MV-4-11 (cell line): Measurements from ENCODE around the gene CHRNA5.
A peak's percentile ranks its signal among the peaks of the same experiment; 100 is the strongest.
"Not testable (repeated sequence)": the region's sequence is repeated elsewhere in the genome, so short reads cannot be mapped to it uniquely, and the experiment has no call there.

Source experiments
- DNase-seq: peaks from one replicate; lab custom pipeline; 2025; lab: John Stamatoyannopoulos, UW

Gene CHRNA5

GRCh38 chr15:78565097-78565950 lies at the start of gene CHRNA5:
TSS of gene CHRNA5 (plus strand) at chr15:78565520. CDS start at chr15:78565720, 200 bp downstream.
- peak; percentile 70 for DNase-seq

DNA sequence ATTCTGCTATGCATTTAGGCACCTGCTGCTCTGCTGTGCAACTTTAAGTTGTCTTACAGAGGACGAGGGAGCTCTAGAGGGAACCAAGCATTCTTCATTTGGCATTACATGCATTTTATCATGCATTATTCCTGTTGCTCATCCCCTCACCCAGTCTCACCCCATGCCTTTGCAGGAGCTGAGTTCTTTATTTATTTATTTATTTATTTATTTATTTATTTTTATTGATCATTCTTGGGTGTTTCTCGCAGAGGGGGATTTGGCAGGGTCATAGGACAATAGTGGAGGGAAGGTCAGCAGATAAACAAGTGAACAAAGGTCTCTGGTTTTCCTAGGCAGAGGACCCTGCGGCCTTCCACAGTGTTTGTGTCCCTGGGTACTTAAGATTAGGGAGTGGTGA lies 45.3 kb upstream of the CHRNA5 start:
- not testable (repeated sequence) for DNase-seq

DNA sequence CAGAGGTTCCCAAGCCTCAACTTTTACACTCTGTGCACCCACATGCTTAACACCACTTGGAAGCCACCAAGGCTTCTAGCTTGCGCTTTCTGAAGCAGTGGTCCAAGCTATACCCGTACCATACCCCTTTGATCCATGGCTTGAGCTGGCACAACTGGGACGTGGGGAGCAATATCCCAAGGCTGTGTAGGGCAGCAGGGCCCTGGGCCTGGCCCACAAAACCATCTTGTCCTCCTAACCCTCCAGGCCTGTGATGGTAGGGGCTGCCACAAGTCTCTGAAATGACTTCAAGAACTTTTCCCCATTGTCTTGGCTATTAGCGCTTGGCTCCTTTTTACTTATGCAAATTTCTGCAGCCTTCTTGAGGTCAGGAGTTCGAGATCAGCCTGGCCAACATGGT lies 41.1 kb upstream of the CHRNA5 start:
- DNase-seq, result no peak

GRCh38 chr15:78527325-78527724 lies 38.0 kb upstream of the CHRNA5 start:
- DNase-seq, result peak; percentile 13

- no peak for DNase-seq
Measured at GRCh38 chr15:78533331-78533730, 32.0 kb upstream of the CHRNA5 start.

DNA sequence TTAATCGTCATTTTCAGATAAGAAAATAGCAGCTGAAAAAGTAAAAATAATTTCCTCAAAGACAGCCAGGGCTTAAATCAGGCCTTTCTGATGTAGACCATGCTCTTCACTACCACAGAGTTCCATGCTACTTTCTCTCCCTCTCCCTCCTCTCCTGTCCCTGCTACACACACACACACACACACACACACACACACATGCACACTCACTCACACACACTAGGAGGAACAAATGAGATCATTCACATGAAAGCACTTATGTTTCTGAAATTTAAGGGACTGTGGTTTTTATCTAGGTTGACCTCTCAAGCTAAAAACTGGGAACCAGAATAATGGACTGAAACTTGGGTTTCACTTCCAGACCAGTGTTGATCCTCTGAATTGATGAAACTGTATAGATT lies 29.2 kb upstream of the CHRNA5 start:
- peak; percentile 96 for DNase-seq

DNA sequence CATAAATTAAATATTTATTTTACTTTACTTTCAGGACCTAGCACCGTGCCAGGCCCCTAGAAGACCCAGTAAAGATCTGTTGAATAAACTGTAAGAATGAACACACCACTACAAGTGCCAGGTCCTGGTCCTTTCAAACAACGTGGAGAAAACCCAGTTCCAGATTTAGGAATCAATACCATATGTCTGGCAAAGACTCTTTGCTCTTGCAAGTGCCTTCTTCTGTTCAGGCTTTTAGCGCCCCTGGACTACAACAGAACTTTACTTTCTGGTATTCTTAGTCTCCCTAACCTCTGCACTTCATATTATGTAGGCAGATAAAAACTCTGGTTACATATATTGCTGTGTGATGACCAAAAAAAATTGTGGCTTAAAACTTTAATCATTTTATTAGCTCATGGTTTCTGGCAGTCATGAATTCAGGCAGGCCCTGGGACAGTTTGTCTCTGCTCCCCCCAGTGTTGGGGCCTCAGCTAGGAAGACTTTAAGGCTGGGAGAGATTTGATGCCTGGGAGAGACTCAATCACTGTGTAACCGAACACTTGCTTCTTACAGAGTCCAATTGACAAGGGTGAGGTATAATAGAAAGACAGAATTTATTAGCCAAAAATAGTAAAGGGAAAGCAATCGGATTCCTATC lies 27.9 kb upstream of the CHRNA5 start:
- DNase-seq, result no peak

GRCh38 chr15:78538358-78538757 lies 27.0 kb upstream of the CHRNA5 start:
- no peak for DNase-seq

DNA sequence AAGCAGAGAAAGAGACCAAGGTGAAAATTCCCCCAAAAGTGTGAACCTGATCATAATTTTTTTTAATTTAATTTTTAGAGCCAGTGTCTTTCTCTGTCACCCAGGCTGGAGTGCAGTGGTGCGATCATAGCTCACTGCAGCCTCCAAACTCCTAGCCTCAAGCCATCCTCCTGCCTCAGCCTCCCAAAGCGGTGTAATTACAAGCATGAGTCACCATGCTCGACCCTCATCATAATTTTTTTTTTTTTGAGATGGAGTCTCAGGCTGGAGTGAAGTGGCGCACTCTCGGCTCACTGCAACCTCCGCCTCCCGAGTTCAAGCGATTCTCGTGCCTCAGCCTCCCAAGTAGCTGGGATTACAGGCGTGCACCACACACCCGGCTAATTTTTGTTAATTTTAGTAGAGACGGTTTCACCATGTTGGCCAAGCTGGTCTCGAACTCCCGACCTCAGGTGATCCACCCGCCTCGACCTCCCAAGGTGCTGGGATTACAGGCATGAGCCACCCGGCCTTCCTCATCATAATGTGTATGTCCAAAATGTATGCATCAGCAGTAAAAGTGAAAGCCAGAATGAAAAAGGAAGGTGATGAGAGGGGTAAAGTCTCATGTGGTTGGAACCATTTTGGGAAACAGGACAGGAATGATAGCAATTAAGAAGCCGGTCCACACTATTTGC lies 25.7 kb upstream of the CHRNA5 start:
- peak; percentile 53 for DNase-seq

DNA sequence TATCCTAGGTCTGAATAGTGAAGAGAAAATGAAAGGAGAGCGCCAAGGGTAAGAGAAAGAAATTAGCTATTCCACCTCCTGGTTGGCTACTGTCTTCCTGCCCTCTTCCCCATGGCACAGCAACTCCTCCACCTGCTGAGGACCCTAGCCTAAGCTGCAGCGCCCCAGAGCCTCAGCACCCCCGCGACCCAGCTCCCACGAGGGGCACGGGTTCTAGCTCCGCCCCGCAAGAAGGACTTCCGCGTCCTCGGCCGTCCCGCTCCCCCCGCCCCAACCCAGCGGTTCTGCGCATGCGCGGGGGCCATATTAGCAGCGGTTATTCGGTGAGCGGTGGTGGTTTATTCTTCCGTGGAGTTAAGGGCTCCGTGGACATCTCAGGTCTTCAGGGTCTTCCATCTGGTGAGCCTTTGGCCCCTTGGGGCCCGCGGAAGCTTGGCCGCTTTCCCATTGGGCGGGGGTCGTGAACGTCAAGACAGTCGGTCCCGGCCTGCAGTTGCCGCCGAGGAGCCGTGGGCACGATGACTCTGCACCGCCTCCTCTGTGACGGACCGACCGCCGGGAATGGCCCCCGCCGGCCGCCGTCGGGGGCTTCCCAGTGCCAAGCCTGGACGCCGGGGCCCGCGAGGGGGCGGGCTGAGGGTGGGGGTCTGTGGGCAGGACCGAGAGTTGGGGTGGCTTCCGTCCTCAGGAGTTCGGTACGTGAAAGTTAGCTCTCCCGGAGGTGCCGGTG lies 25.0 kb upstream of the CHRNA5 start, which contains the start of gene PSMA4:
PSMA4 (plus strand) TSS at position 304 of the 730 bp plus-strand sequence. CDS start 1,484 bp downstream, outside the sequence.
- peak; percentile 79 for DNase-seq

- DNase-seq, result peak; percentile 70
Measured at GRCh38 chr15:78540871-78541743, 24.2 kb upstream of the CHRNA5 start.

DNA sequence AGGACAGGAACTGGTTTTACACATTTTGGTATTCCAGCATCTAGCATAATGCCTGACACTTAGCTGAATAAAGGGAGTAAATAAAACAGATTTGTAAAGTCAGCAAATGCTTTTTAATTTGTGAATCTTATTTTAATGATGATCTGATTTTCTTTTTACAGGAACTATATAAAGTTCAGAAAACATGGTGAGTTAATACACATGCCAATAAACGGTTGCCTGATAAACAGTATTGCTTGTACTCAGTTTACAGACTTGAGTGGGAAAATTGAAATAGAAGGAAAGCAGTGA lies 23.6 kb upstream of the CHRNA5 start:
- DNase-seq, result no peak

DNA sequence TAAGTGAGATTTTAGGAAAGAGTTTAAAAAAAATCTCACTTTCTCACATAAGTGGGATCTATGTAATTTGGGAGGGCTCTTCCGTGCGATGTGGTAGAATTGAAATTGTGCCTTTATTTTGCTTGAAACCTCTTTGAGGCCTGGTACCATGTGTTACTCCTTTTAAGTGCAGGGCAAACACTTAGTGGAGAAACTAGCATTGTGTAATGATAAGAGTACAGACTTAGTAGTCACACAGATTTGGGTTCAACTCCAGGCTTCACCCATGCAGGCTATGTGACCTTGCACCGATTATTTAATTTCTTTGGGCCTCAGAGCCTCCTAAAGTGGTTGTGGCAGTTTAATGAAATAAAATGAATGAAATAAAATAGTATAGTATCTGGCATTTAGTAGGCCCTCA lies 22.7 kb upstream of the CHRNA5 start:
- no peak for DNase-seq

GRCh38 chr15:78550194-78550593 lies 15.1 kb upstream of the CHRNA5 start:
- no peak for DNase-seq

- no peak for DNase-seq
Measured at GRCh38 chr15:78550815-78551214, 14.5 kb upstream of the CHRNA5 start.

DNA sequence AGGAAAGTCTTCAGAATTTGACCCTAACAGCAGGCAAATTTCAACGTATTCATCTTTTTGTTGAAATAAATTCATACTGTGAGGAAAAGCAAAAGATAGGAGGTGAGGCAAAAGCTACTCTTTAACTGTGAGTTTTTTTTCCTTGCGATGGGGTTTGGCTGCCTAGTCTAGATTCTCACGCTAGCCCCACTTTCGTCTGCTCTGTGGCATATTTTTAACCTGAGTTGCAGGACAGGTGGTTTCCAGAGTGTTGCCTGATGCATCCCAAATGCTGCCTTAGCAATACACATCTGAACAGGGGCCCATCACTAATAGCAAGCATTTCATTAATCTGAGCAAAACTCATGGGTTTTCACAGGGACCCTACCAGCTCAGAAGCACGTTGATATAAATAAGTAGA lies 13.4 kb upstream of the CHRNA5 start:
- DNase-seq, result no peak

GRCh38 chr15:78552597-78552996 lies 12.7 kb upstream of the CHRNA5 start:
- DNase-seq, result no peak

GRCh38 chr15:78560201-78560600 lies 5.1 kb upstream of the CHRNA5 start:
- not testable (repeated sequence) for DNase-seq

DNA sequence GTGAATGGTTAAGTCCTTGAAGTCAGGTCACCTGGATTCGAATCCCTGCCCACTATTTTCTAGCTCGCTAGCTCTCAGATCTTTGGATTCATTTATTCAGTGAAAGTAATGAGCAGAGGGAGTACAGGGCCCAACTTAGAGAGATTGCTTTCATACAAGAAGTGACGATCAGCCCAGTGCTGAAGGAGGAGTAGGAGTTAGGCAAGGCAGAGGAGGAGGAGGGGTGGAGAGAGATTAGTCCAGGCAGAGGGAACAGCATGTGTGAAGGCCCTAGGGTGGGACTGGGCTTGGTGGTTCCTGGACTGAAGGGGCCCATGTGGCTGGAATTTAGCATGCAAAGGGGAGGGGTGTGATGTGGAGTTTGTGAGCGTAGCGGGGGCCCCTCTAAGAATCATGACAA lies 3.8 kb upstream of the CHRNA5 start:
- DNase-seq, result no peak

DNA sequence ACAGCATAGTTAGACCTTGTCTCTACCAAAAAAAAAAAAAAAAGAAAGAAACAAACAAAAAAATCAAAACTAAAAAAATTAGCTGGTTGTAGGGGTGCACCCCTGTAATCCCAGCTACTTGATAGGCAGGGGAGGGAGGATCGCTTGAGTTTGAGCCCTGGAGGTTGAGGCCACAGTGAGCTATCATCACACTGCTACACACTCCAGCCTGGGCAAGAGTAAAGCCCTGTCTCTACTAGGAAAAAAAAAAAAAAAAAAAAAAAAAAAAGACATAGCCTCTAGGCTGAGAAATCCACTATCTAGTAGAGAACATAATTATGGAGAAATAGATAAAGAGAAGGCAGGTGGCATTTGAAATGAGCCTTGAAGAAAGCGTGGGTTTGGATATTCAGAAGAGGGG lies 2.2 kb upstream of the CHRNA5 start:
- DNase-seq, result no peak

DNA sequence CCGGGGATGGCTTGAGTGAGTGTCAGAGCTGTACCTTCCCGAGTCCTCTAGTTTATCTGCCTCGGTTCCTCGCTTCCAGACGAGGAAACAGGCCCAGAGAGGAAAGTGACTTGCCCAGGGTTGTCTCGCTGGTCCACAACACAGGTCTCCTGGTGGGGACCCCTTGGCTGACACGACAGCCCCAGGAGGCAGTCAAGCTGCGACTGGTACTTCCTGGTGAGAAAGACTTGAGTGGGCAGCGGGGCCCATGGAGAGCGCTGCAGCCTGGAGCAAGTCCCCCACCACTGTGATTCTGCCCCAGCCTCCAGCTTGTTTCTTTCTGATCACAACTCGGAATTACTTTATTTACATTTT lies 600 bp upstream of the CHRNA5 start:
- no peak for DNase-seq
